Measurements from ENCODE around the gene CAMK1D. TPM values are rescaled to one million over a fixed set of nuclear protein-coding genes. Genes with fewer than 3 reads are reported as not detected.

The CAMK1D gene
- total and polyA plus RNA-seq, 10 of the 15 experiments (the other 5 are each of a cell fraction or from before 2014, with no cell fraction given), result 2.1 to 35.5 (median 14.7) TPM

DNA sequence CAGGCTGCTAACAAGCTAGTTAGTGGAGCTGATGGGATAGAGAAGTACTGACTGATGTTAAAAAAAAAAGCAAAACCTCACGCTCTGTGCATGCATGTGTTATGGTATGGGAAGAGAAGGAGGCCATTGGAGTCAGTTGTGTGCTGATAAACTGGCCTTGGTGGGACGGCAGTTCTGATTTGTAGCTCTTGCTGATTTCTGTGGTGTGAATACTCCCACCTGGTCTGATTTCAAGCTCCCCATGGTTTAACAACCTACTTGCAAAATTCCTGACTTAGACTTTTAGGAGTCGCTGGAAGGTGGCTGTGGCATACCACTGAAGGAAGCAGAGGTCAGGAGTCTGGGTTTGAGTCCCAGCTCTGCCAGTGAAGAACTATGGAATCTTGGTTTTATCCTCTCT is 15.2 kb downstream of the CAMK1D start (continued):
- TF ChIP-seq, protein P1, sequence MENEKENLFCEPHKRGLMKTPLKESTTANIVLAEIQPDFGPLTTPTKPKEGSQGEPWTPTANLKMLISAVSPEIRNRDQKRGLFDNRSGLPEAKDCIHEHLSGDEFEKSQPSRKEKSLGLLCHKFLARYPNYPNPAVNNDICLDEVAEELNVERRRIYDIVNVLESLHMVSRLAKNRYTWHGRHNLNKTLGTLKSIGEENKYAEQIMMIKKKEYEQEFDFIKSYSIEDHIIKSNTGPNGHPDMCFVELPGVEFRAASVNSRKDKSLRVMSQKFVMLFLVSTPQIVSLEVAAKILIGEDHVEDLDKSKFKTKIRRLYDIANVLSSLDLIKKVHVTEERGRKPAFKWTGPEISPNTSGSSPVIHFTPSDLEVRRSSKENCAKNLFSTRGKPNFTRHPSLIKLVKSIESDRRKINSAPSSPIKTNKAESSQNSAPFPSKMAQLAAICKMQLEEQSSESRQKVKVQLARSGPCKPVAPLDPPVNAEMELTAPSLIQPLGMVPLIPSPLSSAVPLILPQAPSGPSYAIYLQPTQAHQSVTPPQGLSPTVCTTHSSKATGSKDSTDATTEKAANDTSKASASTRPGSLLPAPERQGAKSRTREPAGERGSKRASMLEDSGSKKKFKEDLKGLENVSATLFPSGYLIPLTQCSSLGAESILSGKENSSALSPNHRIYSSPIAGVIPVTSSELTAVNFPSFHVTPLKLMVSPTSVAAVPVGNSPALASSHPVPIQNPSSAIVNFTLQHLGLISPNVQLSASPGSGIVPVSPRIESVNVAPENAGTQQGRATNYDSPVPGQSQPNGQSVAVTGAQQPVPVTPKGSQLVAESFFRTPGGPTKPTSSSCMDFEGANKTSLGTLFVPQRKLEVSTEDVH (IDR thresholded peaks at IDR 0.05; ENCODE audit: low read depth, partially characterized antibody), result no peak
- no peak for TF ChIP-seq ZSCAN29 (IDR thresholded peaks at IDR 0.05)
- no peak for TF ChIP-seq HCFC1 (IDR thresholded peaks at IDR 0.05; ENCODE audit: low read length)
- no peak for TF ChIP-seq RAD51 (IDR thresholded peaks at IDR 0.05)
- TF ChIP-seq, protein P2, sequence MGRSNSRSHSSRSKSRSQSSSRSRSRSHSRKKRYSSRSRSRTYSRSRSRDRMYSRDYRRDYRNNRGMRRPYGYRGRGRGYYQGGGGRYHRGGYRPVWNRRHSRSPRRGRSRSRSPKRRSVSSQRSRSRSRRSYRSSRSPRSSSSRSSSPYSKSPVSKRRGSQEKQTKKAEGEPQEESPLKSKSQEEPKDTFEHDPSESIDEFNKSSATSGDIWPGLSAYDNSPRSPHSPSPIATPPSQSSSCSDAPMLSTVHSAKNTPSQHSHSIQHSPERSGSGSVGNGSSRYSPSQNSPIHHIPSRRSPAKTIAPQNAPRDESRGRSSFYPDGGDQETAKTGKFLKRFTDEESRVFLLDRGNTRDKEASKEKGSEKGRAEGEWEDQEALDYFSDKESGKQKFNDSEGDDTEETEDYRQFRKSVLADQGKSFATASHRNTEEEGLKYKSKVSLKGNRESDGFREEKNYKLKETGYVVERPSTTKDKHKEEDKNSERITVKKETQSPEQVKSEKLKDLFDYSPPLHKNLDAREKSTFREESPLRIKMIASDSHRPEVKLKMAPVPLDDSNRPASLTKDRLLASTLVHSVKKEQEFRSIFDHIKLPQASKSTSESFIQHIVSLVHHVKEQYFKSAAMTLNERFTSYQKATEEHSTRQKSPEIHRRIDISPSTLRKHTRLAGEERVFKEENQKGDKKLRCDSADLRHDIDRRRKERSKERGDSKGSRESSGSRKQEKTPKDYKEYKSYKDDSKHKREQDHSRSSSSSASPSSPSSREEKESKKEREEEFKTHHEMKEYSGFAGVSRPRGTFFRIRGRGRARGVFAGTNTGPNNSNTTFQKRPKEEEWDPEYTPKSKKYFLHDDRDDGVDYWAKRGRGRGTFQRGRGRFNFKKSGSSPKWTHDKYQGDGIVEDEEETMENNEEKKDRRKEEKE (IDR thresholded peaks at IDR 0.05), result no peak
- no peak for TF ChIP-seq CREB1 (IDR thresholded peaks at IDR 0.05; ENCODE audit: low read depth)
- TF ChIP-seq, protein P3, sequence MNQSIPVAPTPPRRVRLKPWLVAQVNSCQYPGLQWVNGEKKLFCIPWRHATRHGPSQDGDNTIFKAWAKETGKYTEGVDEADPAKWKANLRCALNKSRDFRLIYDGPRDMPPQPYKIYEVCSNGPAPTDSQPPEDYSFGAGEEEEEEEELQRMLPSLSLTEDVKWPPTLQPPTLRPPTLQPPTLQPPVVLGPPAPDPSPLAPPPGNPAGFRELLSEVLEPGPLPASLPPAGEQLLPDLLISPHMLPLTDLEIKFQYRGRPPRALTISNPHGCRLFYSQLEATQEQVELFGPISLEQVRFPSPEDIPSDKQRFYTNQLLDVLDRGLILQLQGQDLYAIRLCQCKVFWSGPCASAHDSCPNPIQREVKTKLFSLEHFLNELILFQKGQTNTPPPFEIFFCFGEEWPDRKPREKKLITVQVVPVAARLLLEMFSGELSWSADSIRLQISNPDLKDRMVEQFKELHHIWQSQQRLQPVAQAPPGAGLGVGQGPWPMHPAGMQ (IDR thresholded peaks at IDR 0.05; ENCODE audit: borderline replicate concordance), result no peak
- no peak for TF ChIP-seq CBFB (IDR thresholded peaks at IDR 0.05; ENCODE audit: low read depth)
- TF ChIP-seq POU2F2 (IDR thresholded peaks at IDR 0.05; ENCODE audit: borderline replicate concordance, low read depth, low read length), result no peak
- no peak for TF ChIP-seq PAX8 (IDR thresholded peaks at IDR 0.05)
- TF ChIP-seq MEF2A (IDR thresholded peaks at IDR 0.05; ENCODE audit: insufficient read depth, low read depth, low read length), result no peak
- no peak for TF ChIP-seq SMARCA5 (IDR thresholded peaks at IDR 0.05)

Data from GM12878 (cell line).